HG02840 (cell line): ENCODE measurements around the gene GPD1L.

Source experiments
- ATAC-seq: cut with Tn5 transposase; IDR thresholded peaks from one replicate; pipeline ENCODE4 v1.9.1; 2021; ENCODE audit warnings: mild to moderate bottlenecking, moderate library complexity, moderate number of reproducible peaks; ENCODE audit not compliant: unreplicated experiment, low FRiP score

GPD1L gene

GRCh38 chr3:32217339-32217738 is 110.9 kb downstream of the GPD1L start:
- ATAC-seq, result no peak
